CD4-positive, alpha-beta T cell treated with Interleukin-4 for 4 hours (primary cell): ENCODE results near the gene HELB.

Source experiments
- DNase-seq: peaks from one replicate; pipeline ENCODE4 v3.0.0-alpha.2; 2020

HELB gene

GRCh38 chr12:66367015-66367667, 64.8 kb downstream of the HELB start:
- DNase-seq: no peak

DNA sequence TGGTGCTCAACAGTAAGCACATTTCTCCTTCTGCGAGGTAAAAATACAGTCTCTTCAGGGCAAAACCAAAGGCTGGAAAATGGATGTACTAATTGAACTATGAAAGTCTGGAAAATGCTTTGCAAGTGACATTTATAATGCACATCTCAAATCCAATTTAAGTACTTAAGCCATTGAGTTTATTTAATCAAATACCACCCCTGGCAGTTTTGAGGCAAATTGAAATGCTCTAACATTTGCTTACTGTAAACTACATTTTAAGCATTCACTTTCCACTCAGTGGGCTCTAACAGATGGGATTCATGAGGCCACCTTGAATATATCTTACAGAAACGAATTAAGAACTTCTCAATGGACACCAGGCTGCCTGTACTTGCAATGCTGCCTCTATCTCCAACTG, 69.7 kb downstream of the HELB start:
- no peak for DNase-seq

DNA sequence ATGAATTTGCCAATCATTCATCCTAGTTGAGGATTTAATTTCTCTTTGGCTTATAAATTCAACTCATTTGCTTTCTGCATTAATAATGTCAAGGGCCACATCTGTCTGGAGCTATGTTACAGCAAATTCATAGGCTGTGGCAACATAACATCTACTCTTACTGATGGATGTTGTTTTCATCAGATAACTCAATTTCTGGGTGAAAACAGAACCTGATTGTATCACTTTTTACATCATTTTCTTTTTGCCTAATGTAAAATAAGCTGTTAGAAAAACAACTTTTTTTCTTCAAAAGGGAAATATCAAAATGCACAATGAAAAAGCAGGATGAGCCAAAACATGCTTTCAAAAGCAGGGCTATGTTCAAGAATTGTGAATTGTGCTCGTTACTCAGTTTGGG, 73.3 kb downstream of the HELB start:
- no peak for DNase-seq

DNA sequence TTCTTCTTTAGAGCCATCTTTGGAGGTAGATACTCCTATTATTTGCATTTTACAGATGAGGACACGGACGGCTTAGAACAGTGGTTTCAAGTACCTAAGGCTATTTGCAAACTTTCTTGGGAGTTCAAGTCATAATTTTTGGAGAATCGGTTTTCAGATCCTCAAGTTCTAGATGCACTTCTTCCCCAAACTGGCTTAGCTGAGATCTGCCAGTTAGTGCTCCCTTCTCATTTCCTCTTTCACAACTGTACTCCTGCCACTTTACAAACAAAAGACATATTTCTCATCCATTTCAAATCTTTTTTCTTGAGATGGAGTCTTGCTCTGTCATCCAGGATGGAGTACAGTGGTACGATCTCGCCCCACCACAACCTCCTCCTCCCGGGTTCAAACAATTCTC, 77.3 kb downstream of the HELB start:
- DNase-seq: no peak

GRCh38 chr12:66380769-66381535, 78.7 kb downstream of the HELB start:
- DNase-seq: no peak

DNA sequence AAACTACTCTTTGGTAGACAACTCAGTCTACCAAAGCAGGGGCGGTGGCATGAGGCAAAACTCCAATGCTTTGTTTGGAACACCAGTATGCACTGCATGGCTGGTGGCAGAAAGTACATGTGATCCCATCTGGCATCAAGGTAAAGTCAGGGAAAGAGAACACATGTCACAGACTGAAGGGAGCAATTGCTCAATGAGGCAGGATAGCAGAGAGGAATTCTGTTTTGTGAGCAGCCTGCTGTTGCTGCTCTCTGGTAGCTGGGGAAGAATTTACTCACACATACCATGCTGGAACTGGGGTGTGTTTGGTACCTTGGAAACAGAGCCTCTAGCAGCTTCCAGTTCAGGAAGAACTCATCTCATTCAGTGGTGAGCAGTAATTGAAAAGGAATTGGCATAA, 84.8 kb downstream of the HELB start:
- DNase-seq: no peak
